ENCODE data around the gene RAB11FIP4. TPM values are rescaled to one million over a fixed set of nuclear protein-coding genes. Genes with fewer than 3 reads are reported as not detected.
A peak's percentile ranks its signal among the peaks of the same experiment; 100 is the strongest.

The RAB11FIP4 gene
- total and polyA plus RNA-seq, 9 of the 15 experiments (the other 6 are each of a cell fraction or from before 2014, with no cell fraction given), result 0.62 to 16.6 (median 8.9) TPM

GRCh38 chr17:31489295-31490018, 98.0 kb downstream of the RAB11FIP4 start (continued):
- TF ChIP-seq CSDE1 (IDR thresholded peaks at IDR 0.05) (no peak), ZNF830 (CRISPR knock-in tag; IDR thresholded peaks at IDR 0.05) (no peak), CBX3 (IDR thresholded peaks at IDR 0.05; ENCODE audit: borderline replicate concordance in 1 of 2, low read length in 2 of 2) (no peak), PTTG1 (tag; IDR thresholded peaks at IDR 0.05; ENCODE audit: low read depth) (no peak), PRDM10 (IDR thresholded peaks at IDR 0.05; ENCODE audit: partially characterized antibody) (peak; percentile 79), TBP (optimal IDR thresholded peaks at IDR 0.05; ENCODE audit: low read depth, low read length) (peak; percentile 15), ZNF449 (CRISPR knock-in tag; IDR thresholded peaks at IDR 0.05) (no peak), ZNF311 (CRISPR knock-in tag; IDR thresholded peaks at IDR 0.05) (no peak), KDM4B (IDR thresholded peaks at IDR 0.05; ENCODE audit: borderline replicate concordance in 2 of 2, low read depth in 1 of 2) (no peak), FOSL1 (tag; conservative IDR thresholded peaks at IDR 0.05) (peak; percentile 79), NR2C1 (IDR thresholded peaks at IDR 0.05) (peak; percentile 94), NR2C1 (tag; IDR thresholded peaks at IDR 0.05) (peak; percentile 87), CEBPZ (IDR thresholded peaks at IDR 0.05; ENCODE audit: borderline replicate concordance, low read depth, low read length) (no peak), DACH1 (IDR thresholded peaks at IDR 0.05; ENCODE audit: partially characterized antibody) (peak; percentile 83), RFX7 (CRISPR knock-in tag; IDR thresholded peaks at IDR 0.05) (no peak), ZNF398 (CRISPR knock-in tag; IDR thresholded peaks at IDR 0.05) (no peak), ATF7 (IDR thresholded peaks at IDR 0.05) (peak; percentile 54), NR3C1 (CRISPR knock-in tag; IDR thresholded peaks at IDR 0.05) (no peak)

Data from K562 (cell line).